22Rv1 (cell line): ENCODE measurements around the gene TOMM20.

ENCODE experiments used
- ZFX ChIP-seq: fragments of 450-650 bp; IDR thresholded peaks from 2 replicates; pipeline ENCODE4 v1.6.1; 2017; ENCODE audit warnings: antibody characterized with exemption, borderline replicate concordance
- TF ChIP-seq, protein P1 (sequence below): fragments of 450-650 bp; IDR thresholded peaks from 2 replicates; pipeline ENCODE4 v1.5.1; 2017; ENCODE audit warnings: mild to moderate bottlenecking

DNA sequence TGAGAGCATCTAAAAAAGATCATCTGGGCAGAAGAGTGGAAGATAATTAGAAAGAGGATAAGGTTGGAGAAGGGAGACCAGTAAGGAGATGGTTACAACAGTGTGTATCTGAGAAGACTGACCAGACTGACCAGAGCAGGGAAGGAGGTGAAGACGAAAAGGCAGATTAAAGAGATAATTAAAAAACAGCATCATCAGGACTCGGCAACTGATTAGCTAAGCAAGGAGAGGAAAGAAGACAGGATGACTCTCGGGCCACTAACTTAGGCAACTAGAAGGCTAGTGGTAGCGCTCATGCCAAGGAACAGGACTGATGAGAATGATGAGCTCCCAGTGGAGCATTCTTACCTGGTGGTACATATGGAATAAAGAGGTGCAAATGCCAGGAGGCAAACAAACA, 28.5 kb upstream of the TOMM20 start:
- TF ChIP-seq, protein P1, sequence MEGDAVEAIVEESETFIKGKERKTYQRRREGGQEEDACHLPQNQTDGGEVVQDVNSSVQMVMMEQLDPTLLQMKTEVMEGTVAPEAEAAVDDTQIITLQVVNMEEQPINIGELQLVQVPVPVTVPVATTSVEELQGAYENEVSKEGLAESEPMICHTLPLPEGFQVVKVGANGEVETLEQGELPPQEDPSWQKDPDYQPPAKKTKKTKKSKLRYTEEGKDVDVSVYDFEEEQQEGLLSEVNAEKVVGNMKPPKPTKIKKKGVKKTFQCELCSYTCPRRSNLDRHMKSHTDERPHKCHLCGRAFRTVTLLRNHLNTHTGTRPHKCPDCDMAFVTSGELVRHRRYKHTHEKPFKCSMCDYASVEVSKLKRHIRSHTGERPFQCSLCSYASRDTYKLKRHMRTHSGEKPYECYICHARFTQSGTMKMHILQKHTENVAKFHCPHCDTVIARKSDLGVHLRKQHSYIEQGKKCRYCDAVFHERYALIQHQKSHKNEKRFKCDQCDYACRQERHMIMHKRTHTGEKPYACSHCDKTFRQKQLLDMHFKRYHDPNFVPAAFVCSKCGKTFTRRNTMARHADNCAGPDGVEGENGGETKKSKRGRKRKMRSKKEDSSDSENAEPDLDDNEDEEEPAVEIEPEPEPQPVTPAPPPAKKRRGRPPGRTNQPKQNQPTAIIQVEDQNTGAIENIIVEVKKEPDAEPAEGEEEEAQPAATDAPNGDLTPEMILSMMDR: no peak
- no peak for TF ChIP-seq ZFX
